Esophagus muscularis mucosa (tissue), 4 donors: ENCODE data around the gene POU2F1.

Experiments used
- EP300 ChIP-seq: sonication (generic); formaldehyde crosslinking; IDR thresholded peaks from one replicate; pipeline ENCODE4 v1.6.1; 2017; ENCODE audit warnings: antibody characterized with exemption
- POLR2A ChIP-seq: fragments of 450-650 bp; IDR thresholded peaks from one replicate; pipeline ENCODE4 v1.6.1; 2017; ENCODE audit warnings: antibody characterized with exemption, moderate library complexity, mild to moderate bottlenecking, low read depth
- POLR2AphosphoS5 ChIP-seq, 2 donors: sonication (generic); formaldehyde crosslinking; IDR thresholded peaks; one replicate each; pipeline ENCODE4 v1.6.1; 2017; ENCODE audit warnings: antibody characterized with exemption in 2 of 2
- TF ChIP-seq, protein P1 (sequence below), 3 experiments: fragments of 200-600 bp in 2 of 3; fragments of 450-650 bp in 1 of 3; sonication (generic) in 2 of 3; IDR thresholded peaks; one replicate each; pipeline ENCODE4 v1.5.1; 2017 to 2019; ENCODE audit warnings: antibody characterized with exemption in 3 of 3, mild to moderate bottlenecking in 2 of 3, moderate library complexity in 1 of 3

DNA sequence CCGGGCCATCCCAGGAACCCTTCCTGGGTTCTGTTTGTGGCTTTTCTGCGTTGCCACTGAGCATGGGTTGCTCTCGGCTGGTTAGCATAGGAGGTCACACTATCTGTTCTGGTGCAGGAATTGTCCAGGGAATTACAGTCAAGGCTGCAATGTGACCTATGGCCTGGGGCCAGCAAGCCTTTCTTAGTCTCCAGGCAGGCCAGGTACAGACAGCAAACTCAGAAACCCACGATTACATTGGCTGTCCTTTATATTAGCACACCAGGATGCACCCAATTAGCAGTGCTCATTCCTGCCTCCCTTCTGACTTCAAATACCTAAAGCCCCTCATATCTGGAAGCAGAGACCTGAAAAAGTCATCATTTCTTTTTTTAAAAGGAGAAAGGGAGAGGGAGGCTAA is 242.4 kb downstream of the POU2F1 start:
- TF ChIP-seq, protein P1, sequence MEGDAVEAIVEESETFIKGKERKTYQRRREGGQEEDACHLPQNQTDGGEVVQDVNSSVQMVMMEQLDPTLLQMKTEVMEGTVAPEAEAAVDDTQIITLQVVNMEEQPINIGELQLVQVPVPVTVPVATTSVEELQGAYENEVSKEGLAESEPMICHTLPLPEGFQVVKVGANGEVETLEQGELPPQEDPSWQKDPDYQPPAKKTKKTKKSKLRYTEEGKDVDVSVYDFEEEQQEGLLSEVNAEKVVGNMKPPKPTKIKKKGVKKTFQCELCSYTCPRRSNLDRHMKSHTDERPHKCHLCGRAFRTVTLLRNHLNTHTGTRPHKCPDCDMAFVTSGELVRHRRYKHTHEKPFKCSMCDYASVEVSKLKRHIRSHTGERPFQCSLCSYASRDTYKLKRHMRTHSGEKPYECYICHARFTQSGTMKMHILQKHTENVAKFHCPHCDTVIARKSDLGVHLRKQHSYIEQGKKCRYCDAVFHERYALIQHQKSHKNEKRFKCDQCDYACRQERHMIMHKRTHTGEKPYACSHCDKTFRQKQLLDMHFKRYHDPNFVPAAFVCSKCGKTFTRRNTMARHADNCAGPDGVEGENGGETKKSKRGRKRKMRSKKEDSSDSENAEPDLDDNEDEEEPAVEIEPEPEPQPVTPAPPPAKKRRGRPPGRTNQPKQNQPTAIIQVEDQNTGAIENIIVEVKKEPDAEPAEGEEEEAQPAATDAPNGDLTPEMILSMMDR (IDR thresholded peaks at IDR 0.05): no peak
- TF ChIP-seq POLR2A: no peak
- TF ChIP-seq EP300: no peak
- TF ChIP-seq POLR2AphosphoS5 (IDR thresholded peaks at IDR 0.05): no peak
